ENCODE data around the gene LONP2. TPM values are rescaled to one million over a fixed set of nuclear protein-coding genes. Genes with fewer than 3 reads are reported as not detected.

The LONP2 gene
- total and polyA plus RNA-seq, 2 experiments from 2014 or later = 42.5 to 48.1 TPM

GRCh38 chr16:48378276-48378675 is 134.2 kb downstream of the LONP2 start:
- TF ChIP-seq CTCF (IDR thresholded peaks at IDR 0.05; ENCODE audit: low read depth, low read length) = no peak
- H3K4me3 ChIP-seq = no peak overlapping the region
- peaks cover 37% of the 10 kb centered on the region for H3K4me1 ChIP-seq (ENCODE audit: low read depth)
- no peaks in the 10 kb centered on the region for H3K9me3 ChIP-seq (ENCODE audit: low read depth)
- H3K27me3 ChIP-seq = no peaks in the 10 kb centered on the region
- no peak for DNase-seq (ENCODE audit: low read depth in 1 of 2, low spot score in 1 of 2)
- H3K27ac ChIP-seq = no peak overlapping the region
- no peaks in the 10 kb centered on the region for H3K36me3 ChIP-seq

- DNase-seq (ENCODE audit: low read depth in 1 of 2, low spot score in 1 of 2) = peak in 1 of 2 donors; percentile 32
- no peaks in the 10 kb centered on the region for H3K27me3 ChIP-seq
- H3K36me3 ChIP-seq = no peaks in the 10 kb centered on the region
- TF ChIP-seq CTCF (IDR thresholded peaks at IDR 0.05; ENCODE audit: low read depth, low read length) = no peak
- H3K4me3 ChIP-seq = no peak overlapping the region
- H3K9me3 ChIP-seq (ENCODE audit: low read depth) = no peaks in the 10 kb centered on the region
- H3K4me1 ChIP-seq (ENCODE audit: low read depth) = peaks cover 34% of the 10 kb centered on the region
- H3K27ac ChIP-seq = no peak overlapping the region
These were observed 134.7 kb downstream of the LONP2 start for GRCh38 chr16:48378836-48379235.

- H3K27ac ChIP-seq = no peak overlapping the region
- TF ChIP-seq CTCF (IDR thresholded peaks at IDR 0.05; ENCODE audit: low read depth, low read length) = no peak
- H3K27me3 ChIP-seq = no peaks in the 10 kb centered on the region
- no peak overlapping the region for H3K4me3 ChIP-seq
- peak in 1 of 2 donors; percentile 52 for DNase-seq (ENCODE audit: low read depth in 1 of 2, low spot score in 1 of 2)
- H3K9me3 ChIP-seq (ENCODE audit: low read depth) = no peaks in the 10 kb centered on the region
- H3K4me1 ChIP-seq (ENCODE audit: low read depth) = peaks cover 22% of the 10 kb centered on the region
- H3K36me3 ChIP-seq = peaks cover 2% of the 10 kb centered on the region
These were observed 137.1 kb downstream of the LONP2 start for GRCh38 chr16:48381201-48381600.

GRCh38 chr16:48382131-48382530 is 138.0 kb downstream of the LONP2 start:
- Histone ChIP-seq H3K4me1 (ENCODE audit: low read depth) (peaks cover 22% of the 10 kb centered on the region), H3K4me3 (no peak overlapping the region), H3K27me3 (no peaks in the 10 kb centered on the region), H3K9me3 (ENCODE audit: low read depth) (no peaks in the 10 kb centered on the region), H3K27ac (no peak overlapping the region), H3K36me3 (peaks cover 2% of the 10 kb centered on the region)
- TF ChIP-seq CTCF (IDR thresholded peaks at IDR 0.05; ENCODE audit: low read depth, low read length) = no peak
- no peak for DNase-seq (ENCODE audit: low read depth in 1 of 2, low spot score in 1 of 2)

GRCh38 chr16:48383009-48383876 is 139.1 kb downstream of the LONP2 start:
- Histone ChIP-seq H3K27me3 (no peaks in the 10 kb centered on the region), H3K9me3 (ENCODE audit: low read depth) (no peaks in the 10 kb centered on the region), H3K4me3 (peak overlapping the region; percentile 80), H3K4me1 (ENCODE audit: low read depth) (peaks cover 22% of the 10 kb centered on the region), H3K27ac (peak overlapping the region; percentile 100), H3K36me3 (peaks cover 2% of the 10 kb centered on the region)
- no peak for TF ChIP-seq CTCF (IDR thresholded peaks at IDR 0.05; ENCODE audit: low read depth, low read length)
- DNase-seq (ENCODE audit: low read depth in 1 of 2, low spot score in 1 of 2) = peak in 1 of 2 donors; percentile 63

All from cardiac muscle cell (in vitro differentiated cells and primary cell).